OCI-LY3 (cell line): ENCODE measurements around the gene IL1RAP.

Experiments
- CTCF ChIP-seq: fragments of 200-600, 300-600 bp; sonication (generic); IDR thresholded peaks from 2 replicates; pipeline ENCODE4 v1.5.1; 2014; ENCODE audit warnings: antibody characterized with exemption, low read length, low read depth
- EZH2phosphoT487 ChIP-seq: fragments of 200-600 bp; shearing (Covaris generic); IDR thresholded peaks from 2 replicates; pipeline ENCODE4 v1.6.1; 2018; ENCODE audit warnings: antibody characterized with exemption, mixed run types, low read depth

GRCh38 chr3:190614226-190615059 is 100.6 kb downstream of the IL1RAP start:
- no peak for TF ChIP-seq CTCF
- no peak for TF ChIP-seq EZH2phosphoT487
